H1 (cell line): ENCODE data around the gene PARD3. TPM values are rescaled to one million over a fixed set of nuclear protein-coding genes. Genes with fewer than 3 reads are reported as not detected.

Experiments
- CTCF ChIA-PET: fragments of 300-600 bp; sonication (Branson Sonifier 250); formaldehyde crosslinking; loops from one replicate; lab custom pipeline; 2021; ENCODE audit not compliant: partially characterized antibody; lab: Charles Lee
- POLR2A ChIA-PET: fragments of 300-600 bp; sonication (Branson Sonifier 250); formaldehyde crosslinking; loops from one replicate; lab custom pipeline; 2021; ENCODE audit warnings: inconsistent platforms; ENCODE audit not compliant: partially characterized antibody; lab: Charles Lee
- DNase-seq, 2 experiments: peaks; one replicate each; pipeline versions ENCODE4 v3.0.0 to v3.0.0-alpha.2; 2010 to 2022; ENCODE audit warnings: low spot score in 2 of 2, low read depth in 1 of 2, mixed read lengths in 1 of 2
- FAIRE-seq: peaks from 2 replicates; lab custom pipeline; 2011; peaks lifted over from hg19 to GRCh38; lab: Jason Lieb, UNC
- H2AFZ ChIP-seq: 2 replicates; pipeline ENCODE4 v1.8.1; 2012; ENCODE audit warnings: low read length, inconsistent platforms
- H2AK5ac ChIP-seq: 2 replicates; pipeline ENCODE4 v1.6.1; 2013; ENCODE audit warnings: low read depth, low read length
- H2BK120ac ChIP-seq: replicated peaks from 2 replicates; pipeline ENCODE3; 2013; ENCODE audit warnings: low read depth, low read length, inconsistent platforms
- H2BK12ac ChIP-seq: 2 replicates; pipeline ENCODE4 v1.6.1; 2013; ENCODE audit warnings: low read depth, low read length
- H2BK15ac ChIP-seq: 2 replicates; pipeline ENCODE4 v1.6.1; 2013; ENCODE audit warnings: low read length
- H2BK20ac ChIP-seq: 2 replicates; pipeline ENCODE4 v1.6.1; 2013; ENCODE audit warnings: low read length
- H2BK5ac ChIP-seq: 2 replicates; pipeline ENCODE4 v1.6.1; 2013; ENCODE audit warnings: low read depth, low read length
- H3K14ac ChIP-seq: 2 replicates; pipeline ENCODE4 v1.6.1; 2013; ENCODE audit warnings: inconsistent platforms; ENCODE audit not compliant: insufficient read length
- H3K18ac ChIP-seq: 2 replicates; pipeline ENCODE4 v1.6.1; 2013; ENCODE audit warnings: low read length; ENCODE audit errors: extremely low read depth
- H3K23ac ChIP-seq: 2 replicates; pipeline ENCODE4 v1.6.1; 2013; ENCODE audit warnings: inconsistent platforms; ENCODE audit not compliant: insufficient read length
- H3K23me2 ChIP-seq: 2 replicates; pipeline ENCODE4 v1.6.1; 2013; ENCODE audit warnings: low read depth, low read length
- H3K27ac ChIP-seq: 2 replicates; pipeline ENCODE4 v1.6.1; 2011; ENCODE audit warnings: low read depth, low read length, inconsistent platforms
- H3K27me3 ChIP-seq, 4 experiments: replicated peaks in 1 of 4; 1 replicate in 1 of 4; 2 replicates in 3 of 4; pipeline versions ENCODE4 v1.6.1 to v1.8.1; 2011 to 2013; ENCODE audit warnings: low read length in 3 of 4, mild to moderate bottlenecking in 3 of 4, inconsistent platforms in 2 of 4, mixed read lengths in 2 of 4, moderate library complexity in 1 of 4; ENCODE audit not compliant: control insufficient read depth in 3 of 4, insufficient read depth in 3 of 4; ENCODE audit errors: extremely low read depth in 1 of 4
- H3K36me3 ChIP-seq, 4 experiments: 2 replicates each; pipeline versions ENCODE4 v1.6.1 to v1.8.1; 2011 to 2013; ENCODE audit warnings: mild to moderate bottlenecking in 4 of 4, low read length in 3 of 4, moderate library complexity in 2 of 4, control low read depth in 1 of 4, inconsistent platforms in 1 of 4; ENCODE audit not compliant: insufficient read depth in 4 of 4, control insufficient read depth in 2 of 4
- H3K4ac ChIP-seq: replicated peaks from 2 replicates; pipeline ENCODE3; 2013; ENCODE audit warnings: low read length, low read depth, mixed read lengths, inconsistent platforms; ENCODE audit not compliant: insufficient read length
- H3K4me1 ChIP-seq, 4 experiments: replicated peaks in 1 of 4; 1 replicate in 1 of 4; 2 replicates in 3 of 4; pipeline versions ENCODE4 v1.6.1 to v1.8.1; 2011 to 2013; ENCODE audit warnings: low read length in 3 of 4, inconsistent platforms in 2 of 4, mixed read lengths in 1 of 4; ENCODE audit not compliant: insufficient read depth in 4 of 4, control insufficient read depth in 3 of 4
- H3K4me2 ChIP-seq, 2 experiments: 2 replicates each; pipeline versions ENCODE4 v1.6.1 to v1.8.1; 2011 to 2013; ENCODE audit warnings: low read depth in 2 of 2, low read length in 2 of 2, control low read depth in 1 of 2, inconsistent platforms in 1 of 2, mild to moderate bottlenecking in 1 of 2; ENCODE audit not compliant: insufficient read depth in 1 of 2
- H3K4me3 ChIP-seq, 4 experiments: fragments of 200-600, 300-600 bp in 1 of 4; sonication (generic), shearing (Covaris generic), sonication (Bioruptor Twin) in 1 of 4; 2 replicates each; pipeline versions ENCODE4 v1.5.1 to v1.8.1; 2011 to 2016; ENCODE audit warnings: low read length in 4 of 4, low read depth in 3 of 4, control low read depth in 2 of 4, inconsistent platforms in 2 of 4, mild to moderate bottlenecking in 2 of 4, mixed read lengths in 1 of 4, moderate library complexity in 1 of 4; ENCODE audit not compliant: insufficient read depth in 2 of 4; ENCODE audit errors: extremely low read depth in 1 of 4
- H3K56ac ChIP-seq: replicated peaks from 2 replicates; pipeline ENCODE3; 2013; ENCODE audit warnings: low read depth, mild to moderate bottlenecking, mixed read lengths, low read length, inconsistent platforms; ENCODE audit not compliant: insufficient read length
- H3K79me1 ChIP-seq: 2 replicates; pipeline ENCODE4 v1.6.1; 2013; ENCODE audit warnings: low read depth, low read length, control low read depth
- H3K79me2 ChIP-seq, 2 experiments: 2 replicates each; pipeline versions ENCODE4 v1.6.1 to v1.8.1; 2012 to 2013; ENCODE audit warnings: low read length in 2 of 2, mild to moderate bottlenecking in 2 of 2, inconsistent platforms in 1 of 2; ENCODE audit not compliant: insufficient read depth in 2 of 2, control insufficient read depth in 1 of 2
- H3K9ac ChIP-seq, 4 experiments: replicated peaks in 1 of 4; 1 replicate in 1 of 4; 2 replicates in 3 of 4; pipeline versions ENCODE4 v1.6.1 to v1.8.1; 2011 to 2013; ENCODE audit warnings: low read depth in 3 of 4, low read length in 3 of 4, control low read depth in 2 of 4, mild to moderate bottlenecking in 2 of 4, moderate library complexity in 2 of 4, inconsistent platforms in 1 of 4; ENCODE audit errors: extremely low read depth in 1 of 4
- H3K9me3 ChIP-seq, 2 experiments: 2 replicates each; pipeline versions ENCODE4 v1.6.1 to v1.8.1; 2012 to 2013; ENCODE audit warnings: mild to moderate bottlenecking in 2 of 2, moderate library complexity in 2 of 2, control low read depth in 1 of 2, inconsistent platforms in 1 of 2, low read depth in 1 of 2, low read length in 1 of 2, mixed read lengths in 1 of 2; ENCODE audit not compliant: insufficient read depth in 2 of 2
- H4K20me1 ChIP-seq, 2 experiments: replicated peaks in 1 of 2; 2 replicates each; pipeline versions ENCODE3 to v1.8.1; 2011 to 2013; ENCODE audit warnings: inconsistent platforms in 2 of 2, low read length in 2 of 2, mild to moderate bottlenecking in 1 of 2; ENCODE audit not compliant: insufficient read depth in 2 of 2, control insufficient read depth in 1 of 2
- H4K5ac ChIP-seq: 2 replicates; pipeline ENCODE4 v1.6.1; 2013; ENCODE audit warnings: low read length, low read depth, mixed read lengths, inconsistent platforms; ENCODE audit not compliant: insufficient read length
- H4K8ac ChIP-seq: 2 replicates; pipeline ENCODE4 v1.8.0; 2013; ENCODE audit warnings: mild to moderate bottlenecking, moderate library complexity, low read length, inconsistent platforms; ENCODE audit not compliant: insufficient read depth; ENCODE audit errors: extremely low read depth
- H4K91ac ChIP-seq: replicated peaks from 2 replicates; pipeline ENCODE3; 2013; ENCODE audit warnings: low read length, mixed read lengths, inconsistent platforms; ENCODE audit not compliant: insufficient read length
- KDM5A ChIP-seq: fragments of 200-600 bp; IDR thresholded peaks from 2 replicates; pipeline ENCODE4 v1.7.1; 2012; ENCODE audit warnings: mild to moderate bottlenecking, low read length, inconsistent platforms, mixed read lengths
- SP2 ChIP-seq: IDR thresholded peaks from 2 replicates; pipeline ENCODE4 v1.6.1; 2012; ENCODE audit warnings: mild to moderate bottlenecking, low read length, inconsistent platforms
- TAF7 ChIP-seq: optimal IDR thresholded peaks from 2 replicates; pipeline ENCODE3; 2011; ENCODE audit warnings: low read depth, mild to moderate bottlenecking, inconsistent platforms, low read length, moderate library complexity, borderline replicate concordance
- WGBS, 2 experiments: shearing (Covaris generic) in 1 of 2; methylation state at CpG; one replicate each; pipeline versions ENCODE4 v1.1.6 to v1.1.7; 2013 to 2015; ENCODE audit warnings: low lambda C conversion rate in 2 of 2, mixed read lengths in 2 of 2, inconsistent platforms in 1 of 2, low coverage in 1 of 2, missing lambda C conversion rate in 1 of 2; ENCODE audit not compliant: insufficient replicate concordance in 2 of 2, insufficient coverage in 1 of 2, insufficient read length in 1 of 2; ENCODE audit errors: extremely low coverage in 1 of 2, missing lambda C conversion rate in 1 of 2; 5-methylcytosine and 5-hydroxymethylcytosine counted together
- polyA plus RNA-seq, 7 experiments: library from polyadenylated mRNA; depleted of rRNA in 3 of 7; stranded (reverse) in 5 of 7; unstranded in 2 of 7; fragments of >200 nt in 5 of 7; fragments of 200-250 nt in 2 of 7; gene quantifications; 1 replicate in 5 of 7; 2 replicates in 1 of 7; 4 replicates in 1 of 7; pipeline versions ENCODE4 v1.2.1 to v1.2.3, GENCODE V29; 2011 to 2013; ENCODE audit warnings: missing spikeins in 2 of 7, mixed read lengths in 2 of 7
- total RNA-seq: library from RNA; stranded (reverse); fragmentation: NEBNext Ultra II Directional; extraction: Animal tissue kit (Norgen Biotek cat#: 25700); gene quantifications from 2 replicates; pipeline ENCODE4 v1.2.1, GENCODE V29; 2021

Gene PARD3
- total and polyA plus RNA-seq, 2 of the 8 experiments (the other 6 are each of a cell fraction or from before 2014, with no cell fraction given) = 19.7 to 49.1 TPM

- Histone ChIP-seq H2AK5ac (no peak overlapping the region), H3K18ac (no peak overlapping the region), H3K9me3 (no peaks in the 10 kb centered on the region), H2AFZ (no peak overlapping the region), H3K4me1 (peaks cover 0 to 1% (median 0%) of the 10 kb centered on the region in 4 experiments; a peak in 1 of 7 replicates), H3K27me3 (no peaks in the 10 kb centered on the region), H4K91ac (no peak overlapping the region), H3K4ac (no peak overlapping the region), H3K14ac (no peak overlapping the region), H3K36me3 (no peaks in the 10 kb centered on the region), H4K5ac (no peak overlapping the region), H3K23me2 (no peaks in the 10 kb centered on the region), H3K23ac (no peak overlapping the region), H4K20me1 (peaks cover 2 to 3% of the 10 kb centered on the region in 2 experiments), H2BK120ac (no peak overlapping the region), H2BK5ac (no peak overlapping the region), H2BK20ac (no peak overlapping the region), H4K8ac (no peak overlapping the region), H2BK12ac (no peak overlapping the region), H3K4me3 (no peak overlapping the region), H3K56ac (no peak overlapping the region), H3K4me2 (no peak overlapping the region), H3K79me2 (peaks cover 0 to 94% of the 10 kb centered on the region in 2 experiments; a peak in 2 of 4 replicates), H3K9ac (no peak overlapping the region), H3K79me1 (peaks cover 9% of the 10 kb centered on the region), H2BK15ac (no peak overlapping the region), H3K27ac (no peak overlapping the region)
- DNase-seq (no peak), FAIRE-seq (no peak)
- TF ChIP-seq KDM5A = no peak
- TF ChIP-seq TAF7 = no peak
- TF ChIP-seq SP2 = no peak
- ChIA-PET POLR2A (interaction anchor here (1.2 kb wide), 1 partner anchor 11 kb away, joined by 3 read pairs; no protein-coding TSS in a partner anchor), CTCF (interaction anchor here (1.1 kb wide), 2 partner anchors 27 to 235 kb away, joined by 3 to 5 read pairs; no protein-coding TSS in a partner anchor)
- 94% methylated on average over 9 of the region's 9 CpGs; no CpG with 5 or more reads in 1 of the 2 experiments for WGBS, 2 experiments
Measured at GRCh38 chr10:34759161-34759836, 55.8 kb downstream of the PARD3 start.
